Bone marrow (tissue), 2 donors: ENCODE results near the gene ULK2.
"Not testable (repeated sequence)": the region's sequence is repeated elsewhere in the genome, so short reads cannot be mapped to it uniquely, and the experiment has no call there.

ENCODE experiments used
- DNase-seq, 2 donors: peaks; one replicate each; lab custom pipeline; 2025; lab: John Stamatoyannopoulos, UW

The ULK2 gene

GRCh38 chr17:19865021-19865420 is 2.7 kb downstream of the ULK2 start:
- DNase-seq: no peak

GRCh38 chr17:19860647-19861177 is 7.0 kb downstream of the ULK2 start:
- not testable (repeated sequence) for DNase-seq

- no peak for DNase-seq
Observed at GRCh38 chr17:19857640-19858039, 10.1 kb downstream of the ULK2 start.

- no peak for DNase-seq
Observed at GRCh38 chr17:19833914-19834313, 33.8 kb downstream of the ULK2 start.

GRCh38 chr17:19830061-19830460 is 37.7 kb downstream of the ULK2 start:
- no peak for DNase-seq

- DNase-seq: no peak
Observed at GRCh38 chr17:19812407-19812806, 55.3 kb downstream of the ULK2 start.

- DNase-seq: no peak
Observed at GRCh38 chr17:19805006-19805405, 62.7 kb downstream of the ULK2 start.

- DNase-seq: no peak
Observed at GRCh38 chr17:19800571-19800970, 67.2 kb downstream of the ULK2 start.

- no peak for DNase-seq
Observed at GRCh38 chr17:19799796-19800195, 67.9 kb downstream of the ULK2 start.

- no peak for DNase-seq
Observed at GRCh38 chr17:19796457-19796856, 71.3 kb downstream of the ULK2 start.

GRCh38 chr17:19791918-19792550 is 75.7 kb downstream of the ULK2 start:
- no peak for DNase-seq

GRCh38 chr17:19787733-19788357 is 79.9 kb downstream of the ULK2 start:
- DNase-seq: no peak

GRCh38 chr17:19785854-19786253 is 81.9 kb downstream of the ULK2 start:
- no peak for DNase-seq

GRCh38 chr17:19781488-19782458 is 86.0 kb downstream of the ULK2 start:
- DNase-seq: no peak

GRCh38 chr17:19780846-19781245 is 86.9 kb downstream of the ULK2 start:
- no peak for DNase-seq

GRCh38 chr17:19773534-19773933 is 94.2 kb downstream of the ULK2 start:
- DNase-seq: no peak

- no peak for DNase-seq
Observed at GRCh38 chr17:19771971-19772630, 95.6 kb downstream of the ULK2 start.

GRCh38 chr17:19770985-19771735 is 96.6 kb downstream of the ULK2 start:
- no peak for DNase-seq

GRCh38 chr17:19769946-19770652 is 97.6 kb downstream of the ULK2 start:
- no peak for DNase-seq

- no peak for DNase-seq
Observed at GRCh38 chr17:19768046-19768782, 99.5 kb downstream of the ULK2 start.
